Gastrocnemius medialis (tissue), 4 donors: ENCODE measurements around the gene CTRB1.
"Not testable (repeated sequence)": the region's sequence is repeated elsewhere in the genome, so short reads cannot be mapped to it uniquely, and the experiment has no call there.

Source experiments
- POLR2A ChIP-seq, 2 donors: fragments of 450-650 bp; IDR thresholded peaks; one replicate each; pipeline ENCODE4 v1.6.1; 2017; ENCODE audit warnings: antibody characterized with exemption in 2 of 2, mild to moderate bottlenecking in 2 of 2, moderate library complexity in 2 of 2
- TF ChIP-seq, protein P1 (sequence below), 5 experiments: fragments of 450-650 bp in 3 of 5; fragments of 200-600 bp in 2 of 5; sonication (generic) in 2 of 5; IDR thresholded peaks in 4 of 5; conservative IDR thresholded peaks in 1 of 5; 1 replicate in 4 of 5; 2 replicates in 1 of 5; pipeline ENCODE4 v1.5.1; 2016 to 2019; ENCODE audit warnings: antibody characterized with exemption in 5 of 5, mild to moderate bottlenecking in 3 of 5, moderate library complexity in 3 of 5

GRCh38 chr16:75209514-75209913 lies 9.3 kb upstream of the CTRB1 start:
- not testable (repeated sequence) for TF ChIP-seq POLR2A (IDR thresholded peaks at IDR 0.05)
- TF ChIP-seq, protein P1, sequence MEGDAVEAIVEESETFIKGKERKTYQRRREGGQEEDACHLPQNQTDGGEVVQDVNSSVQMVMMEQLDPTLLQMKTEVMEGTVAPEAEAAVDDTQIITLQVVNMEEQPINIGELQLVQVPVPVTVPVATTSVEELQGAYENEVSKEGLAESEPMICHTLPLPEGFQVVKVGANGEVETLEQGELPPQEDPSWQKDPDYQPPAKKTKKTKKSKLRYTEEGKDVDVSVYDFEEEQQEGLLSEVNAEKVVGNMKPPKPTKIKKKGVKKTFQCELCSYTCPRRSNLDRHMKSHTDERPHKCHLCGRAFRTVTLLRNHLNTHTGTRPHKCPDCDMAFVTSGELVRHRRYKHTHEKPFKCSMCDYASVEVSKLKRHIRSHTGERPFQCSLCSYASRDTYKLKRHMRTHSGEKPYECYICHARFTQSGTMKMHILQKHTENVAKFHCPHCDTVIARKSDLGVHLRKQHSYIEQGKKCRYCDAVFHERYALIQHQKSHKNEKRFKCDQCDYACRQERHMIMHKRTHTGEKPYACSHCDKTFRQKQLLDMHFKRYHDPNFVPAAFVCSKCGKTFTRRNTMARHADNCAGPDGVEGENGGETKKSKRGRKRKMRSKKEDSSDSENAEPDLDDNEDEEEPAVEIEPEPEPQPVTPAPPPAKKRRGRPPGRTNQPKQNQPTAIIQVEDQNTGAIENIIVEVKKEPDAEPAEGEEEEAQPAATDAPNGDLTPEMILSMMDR (IDR thresholded peaks at IDR 0.05 in 4 of 5, conservative IDR thresholded peaks at IDR 0.05 in 1 of 5): not testable (repeated sequence)
